Lower leg skin (tissue), 3 donors: ENCODE measurements around the gene SBNO1.

Experiments used
- POLR2A ChIP-seq, 2 donors: fragments of 450-650 bp; IDR thresholded peaks; one replicate each; pipeline ENCODE4 v1.6.1; 2016 to 2017; ENCODE audit warnings: antibody characterized with exemption in 2 of 2, mild to moderate bottlenecking in 1 of 2, moderate library complexity in 1 of 2
- TF ChIP-seq, protein P1 (sequence below), 3 donors: fragments of 450-650 bp; IDR thresholded peaks; one replicate each; pipeline ENCODE4 v1.5.1; 2016; ENCODE audit warnings: antibody characterized with exemption in 3 of 3, mild to moderate bottlenecking in 3 of 3, moderate library complexity in 2 of 3

GRCh38 chr12:123329799-123330198 lies 34.8 kb downstream of the SBNO1 start:
- no peak for TF ChIP-seq POLR2A (IDR thresholded peaks at IDR 0.05)
- TF ChIP-seq, protein P1, sequence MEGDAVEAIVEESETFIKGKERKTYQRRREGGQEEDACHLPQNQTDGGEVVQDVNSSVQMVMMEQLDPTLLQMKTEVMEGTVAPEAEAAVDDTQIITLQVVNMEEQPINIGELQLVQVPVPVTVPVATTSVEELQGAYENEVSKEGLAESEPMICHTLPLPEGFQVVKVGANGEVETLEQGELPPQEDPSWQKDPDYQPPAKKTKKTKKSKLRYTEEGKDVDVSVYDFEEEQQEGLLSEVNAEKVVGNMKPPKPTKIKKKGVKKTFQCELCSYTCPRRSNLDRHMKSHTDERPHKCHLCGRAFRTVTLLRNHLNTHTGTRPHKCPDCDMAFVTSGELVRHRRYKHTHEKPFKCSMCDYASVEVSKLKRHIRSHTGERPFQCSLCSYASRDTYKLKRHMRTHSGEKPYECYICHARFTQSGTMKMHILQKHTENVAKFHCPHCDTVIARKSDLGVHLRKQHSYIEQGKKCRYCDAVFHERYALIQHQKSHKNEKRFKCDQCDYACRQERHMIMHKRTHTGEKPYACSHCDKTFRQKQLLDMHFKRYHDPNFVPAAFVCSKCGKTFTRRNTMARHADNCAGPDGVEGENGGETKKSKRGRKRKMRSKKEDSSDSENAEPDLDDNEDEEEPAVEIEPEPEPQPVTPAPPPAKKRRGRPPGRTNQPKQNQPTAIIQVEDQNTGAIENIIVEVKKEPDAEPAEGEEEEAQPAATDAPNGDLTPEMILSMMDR (IDR thresholded peaks at IDR 0.05), result no peak
